Caki2 (cell line): ENCODE data around the gene CNFN. TPM values are rescaled to one million over a fixed set of nuclear protein-coding genes. Genes with fewer than 3 reads are reported as not detected.

ENCODE experiments used
- DNase-seq: peaks from one replicate; pipeline ENCODE4 v3.0.0-alpha.2; 2015; ENCODE audit warnings: low read depth
- in situ Hi-C: cut with HindIII; loops from 2 replicates; pipeline ENCODE4 v1.10.0; 2016; ENCODE audit warnings: low sequenced_read_pairs, low pct_unique_long_range_greater_than_20kb, mixed read lengths
- total RNA-seq: library from RNA; depleted of rRNA; stranded (reverse); fragments of >200 nt; shearing (Covaris generic); gene quantifications from 2 replicates; pipeline ENCODE4 v1.2.3, GENCODE V29; 2014; ENCODE audit warnings: low replicate concordance

CNFN gene
- total RNA-seq, 1 experiment from 2014 or later: not detected

- in situ Hi-C loops: no loop called here
- no peak for DNase-seq
Observed at GRCh38 chr19:42388851-42389489, 1.1 kb downstream of the CNFN start.

DNA sequence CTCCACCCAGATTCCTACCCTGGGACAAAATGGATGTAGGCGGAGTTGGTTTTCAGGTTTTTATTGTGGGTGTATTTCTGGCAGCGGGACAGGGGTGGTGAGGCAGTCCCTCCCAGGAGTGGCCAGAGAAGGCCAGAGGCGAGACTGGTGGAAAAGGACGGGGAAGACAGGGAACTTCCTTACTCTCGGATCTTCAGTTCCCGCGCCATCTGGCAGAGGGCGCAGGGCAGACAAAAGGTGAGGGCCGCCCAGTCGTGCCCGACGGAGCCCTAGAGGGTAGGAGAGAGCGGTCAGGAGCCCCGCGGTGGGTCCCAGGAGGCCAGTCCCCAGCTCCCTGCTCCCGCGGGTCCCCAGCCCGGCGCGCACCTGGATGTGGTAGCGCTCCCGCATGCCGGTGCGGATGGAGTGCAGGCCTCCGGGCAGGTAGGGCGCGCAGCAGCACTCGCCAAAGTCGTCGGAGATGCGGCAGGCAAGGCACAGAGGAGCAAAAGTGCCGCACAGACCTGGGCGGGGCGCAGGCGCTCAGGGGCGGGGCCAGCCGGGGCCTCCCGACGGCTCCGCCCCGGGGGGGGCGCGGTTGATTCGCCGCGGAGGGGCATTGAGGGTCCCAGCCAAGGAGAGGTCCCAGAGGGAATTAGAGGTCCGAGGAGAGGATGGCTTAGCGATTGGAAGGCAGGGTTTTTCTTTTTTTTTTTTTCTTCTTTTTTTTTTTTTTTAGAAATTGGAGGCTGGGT is 3.0 kb downstream of the CNFN start:
- DNase-seq: peak; percentile 91
- in situ Hi-C loops: no loop called here

- no peak for DNase-seq
- in situ Hi-C loops: no loop called here
Observed at GRCh38 chr19:42380155-42380554, 9.9 kb downstream of the CNFN start.

- in situ Hi-C loops: no loop called here
- DNase-seq: no peak
Observed at GRCh38 chr19:42378225-42379215, 11.6 kb downstream of the CNFN start.

GRCh38 chr19:42376177-42376555 is 13.9 kb downstream of the CNFN start:
- DNase-seq: no peak
- in situ Hi-C loops: no loop called here

GRCh38 chr19:42375415-42376176 is 14.5 kb downstream of the CNFN start:
- in situ Hi-C loops: no loop called here
- no peak for DNase-seq

DNA sequence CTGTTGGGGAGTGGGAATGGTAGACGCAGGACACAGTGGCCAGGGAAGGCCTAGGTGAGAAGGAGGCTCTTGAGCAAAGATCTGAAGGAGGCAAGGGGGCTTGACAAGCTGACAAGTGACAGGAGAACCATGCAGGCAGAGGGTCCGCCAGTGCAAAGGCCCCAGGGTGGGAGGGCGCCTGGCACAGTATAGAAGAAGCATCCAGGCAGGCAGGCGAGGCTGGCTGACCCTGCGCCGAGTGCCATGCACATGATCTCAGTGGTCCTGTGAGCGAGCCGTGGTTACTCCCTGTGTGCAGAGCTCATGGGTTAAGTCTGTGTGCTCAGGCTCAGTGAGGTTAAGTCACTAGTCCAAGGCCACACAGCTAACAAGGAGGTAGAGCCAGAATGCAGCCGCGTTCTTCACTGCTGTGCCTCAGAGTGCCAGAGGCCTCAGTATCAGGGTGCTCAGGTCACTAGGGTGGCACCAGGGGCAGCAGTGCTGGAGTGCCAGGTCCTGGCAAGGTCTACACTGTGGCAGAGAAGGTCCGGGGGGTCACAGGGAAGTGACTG is 15.2 kb downstream of the CNFN start:
- in situ Hi-C loops: no loop called here

GRCh38 chr19:42370626-42371175 is 19.4 kb downstream of the CNFN start:
- DNase-seq: no peak
- in situ Hi-C loops: no loop called here

More for the DNA sequence above, 15.2 kb downstream of the CNFN start:
- DNase-seq: no peak

DNA sequence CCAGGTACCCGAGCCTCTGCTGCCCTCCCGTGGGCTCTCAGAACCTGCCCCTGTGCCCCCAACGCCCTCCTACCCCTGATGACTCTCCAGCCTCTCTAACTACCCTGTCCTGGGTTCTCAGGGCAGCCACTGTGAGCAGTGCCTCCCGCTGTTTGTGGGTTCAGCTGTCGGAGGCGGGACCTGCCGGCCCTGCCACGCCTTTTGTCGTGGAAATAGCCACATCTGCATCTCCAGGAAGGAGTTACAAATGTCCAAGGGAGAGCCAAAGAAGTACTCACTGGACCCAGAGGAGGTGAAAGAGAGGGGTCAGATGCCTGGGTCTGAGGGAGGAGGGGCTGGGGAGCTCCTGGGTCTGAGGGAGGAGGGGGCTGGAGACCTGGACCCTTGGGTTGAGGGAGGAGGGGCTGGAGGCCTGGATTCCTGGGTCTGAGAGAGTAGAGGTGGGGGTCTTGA is 20.0 kb downstream of the CNFN start:
- in situ Hi-C loops: no loop called here
- no peak for DNase-seq

DNA sequence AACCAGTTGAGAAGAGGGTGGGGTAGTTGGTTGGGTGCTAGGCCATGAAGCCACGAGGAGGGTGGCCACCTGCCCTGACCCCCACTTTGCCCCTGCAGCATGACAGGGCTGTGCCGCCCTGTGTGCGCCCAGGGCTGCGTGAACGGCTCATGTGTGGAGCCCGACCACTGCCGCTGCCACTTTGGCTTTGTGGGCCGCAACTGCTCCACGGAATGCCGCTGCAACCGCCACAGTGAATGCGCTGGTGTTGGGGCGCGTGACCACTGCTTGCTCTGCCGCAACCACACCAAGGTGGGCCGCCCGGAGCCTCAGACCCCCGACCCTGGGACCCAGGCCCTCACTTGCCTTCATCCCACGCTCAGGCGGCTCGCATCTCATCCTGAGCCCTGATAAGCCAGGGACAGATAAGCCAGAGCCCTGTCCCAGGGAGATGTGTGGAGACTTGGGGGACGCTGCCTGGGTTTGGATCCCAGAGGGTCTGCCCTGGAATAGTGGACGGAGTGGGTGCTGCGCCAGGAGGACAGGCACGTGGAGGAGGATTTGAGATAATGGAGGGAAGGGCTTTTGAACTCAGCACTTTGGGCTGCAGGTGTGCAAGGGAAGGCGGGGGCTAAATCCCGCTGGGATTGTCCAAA is 20.5 kb downstream of the CNFN start:
- in situ Hi-C loops: no loop called here
- DNase-seq: no peak

DNA sequence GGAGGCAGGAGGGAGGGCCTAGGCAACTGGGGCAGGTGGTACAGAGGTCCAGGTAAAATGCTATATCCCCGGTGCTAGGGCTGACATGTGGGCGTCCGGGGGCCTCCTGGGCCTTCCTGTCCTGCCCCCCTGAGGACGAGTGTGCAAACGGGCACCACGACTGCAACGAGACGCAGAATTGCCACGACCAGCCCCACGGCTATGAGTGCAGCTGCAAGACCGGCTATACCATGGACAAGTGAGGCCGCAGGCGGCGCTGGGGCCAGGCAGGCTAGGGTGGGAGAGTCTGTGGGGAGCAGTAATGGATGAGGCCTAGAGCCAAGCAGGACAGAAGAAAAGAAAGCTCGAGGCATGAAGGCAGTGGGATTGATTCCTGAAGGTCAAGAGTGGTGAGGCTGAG is 21.3 kb downstream of the CNFN start:
- in situ Hi-C loops: no loop called here

GRCh38 chr19:42368360-42368759 is 21.7 kb downstream of the CNFN start:
- no peak for DNase-seq
- in situ Hi-C loops: no loop called here

More for the DNA sequence above, 21.3 kb downstream of the CNFN start:
- DNase-seq: no peak

DNA sequence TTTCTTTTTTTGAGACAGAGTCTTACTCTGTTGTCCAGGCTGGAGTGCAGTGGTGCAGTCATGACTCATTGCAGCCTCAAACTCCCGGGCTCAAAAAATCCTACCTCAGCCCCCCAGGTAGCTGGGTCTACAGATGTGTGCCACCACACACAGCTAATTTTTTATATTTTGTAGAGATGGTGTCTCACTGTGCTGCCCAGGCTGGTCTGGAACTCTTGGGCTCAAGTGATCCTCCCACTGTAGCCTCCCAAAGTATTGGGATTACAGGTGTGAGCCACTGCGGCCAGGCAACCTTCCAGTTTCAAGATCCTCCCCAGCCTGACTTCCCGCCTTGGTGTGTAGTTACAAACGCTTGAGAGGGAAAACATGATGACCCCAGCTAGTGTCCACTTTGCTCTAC is 22.2 kb downstream of the CNFN start:
- in situ Hi-C loops: no loop called here

DNA sequence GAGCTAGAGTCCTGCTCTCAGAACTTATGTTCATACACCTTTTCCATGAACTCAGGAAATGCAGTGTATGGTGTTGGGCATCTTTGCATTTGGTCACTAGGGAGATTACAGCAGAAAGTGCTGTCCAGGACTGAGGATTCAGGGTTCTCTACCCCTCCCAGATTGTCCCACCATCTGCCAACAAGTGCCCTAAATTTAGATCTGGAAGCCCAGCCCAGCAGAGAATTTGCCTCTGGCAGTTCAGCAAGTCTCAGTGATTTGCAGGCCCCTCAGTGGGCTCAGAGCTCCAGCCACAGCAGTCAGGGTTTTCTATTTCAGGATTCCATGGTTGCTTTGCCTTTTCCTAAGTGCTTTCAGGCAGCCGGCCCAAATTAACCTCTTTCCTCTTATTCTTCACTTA is 23.4 kb downstream of the CNFN start:
- in situ Hi-C loops: no loop called here
- DNase-seq: no peak

More for the DNA sequence above, 22.2 kb downstream of the CNFN start:
- no peak for DNase-seq

DNA sequence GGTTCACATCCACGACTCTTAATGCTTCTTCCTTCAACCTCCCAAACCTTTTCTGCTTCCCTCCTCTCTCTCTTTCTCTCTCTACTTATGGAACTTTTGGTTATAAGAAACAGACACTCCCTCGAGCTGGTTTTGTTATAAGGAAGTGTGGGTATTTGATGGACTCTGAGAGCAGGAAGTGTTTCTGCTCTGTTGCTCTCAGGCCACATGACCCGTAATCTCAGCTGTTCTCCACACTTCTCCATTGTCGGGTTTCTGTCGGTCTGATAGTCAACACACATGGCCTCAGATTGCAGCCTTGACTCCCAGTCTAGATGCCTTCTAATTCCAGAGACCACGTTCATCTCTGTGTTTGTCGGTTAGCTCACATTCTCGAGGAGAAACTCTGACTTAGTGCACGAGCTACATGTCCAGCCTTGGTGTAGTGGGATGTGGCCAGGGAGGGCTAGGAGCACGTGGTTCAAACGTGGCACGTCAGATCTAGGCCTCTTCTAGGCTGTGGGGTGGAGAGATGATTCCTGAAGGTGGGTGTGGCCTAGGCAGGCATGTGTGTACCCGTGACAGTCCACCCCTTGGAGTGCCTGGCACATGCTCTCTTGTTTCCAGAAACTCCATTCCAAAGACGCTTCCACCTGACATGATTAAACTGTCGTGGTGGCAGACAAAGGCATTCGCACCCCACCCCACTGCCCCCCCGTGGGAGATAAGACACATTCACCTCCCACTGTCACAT is 26.3 kb downstream of the CNFN start:
- in situ Hi-C loops: no loop called here
- no peak for DNase-seq

DNA sequence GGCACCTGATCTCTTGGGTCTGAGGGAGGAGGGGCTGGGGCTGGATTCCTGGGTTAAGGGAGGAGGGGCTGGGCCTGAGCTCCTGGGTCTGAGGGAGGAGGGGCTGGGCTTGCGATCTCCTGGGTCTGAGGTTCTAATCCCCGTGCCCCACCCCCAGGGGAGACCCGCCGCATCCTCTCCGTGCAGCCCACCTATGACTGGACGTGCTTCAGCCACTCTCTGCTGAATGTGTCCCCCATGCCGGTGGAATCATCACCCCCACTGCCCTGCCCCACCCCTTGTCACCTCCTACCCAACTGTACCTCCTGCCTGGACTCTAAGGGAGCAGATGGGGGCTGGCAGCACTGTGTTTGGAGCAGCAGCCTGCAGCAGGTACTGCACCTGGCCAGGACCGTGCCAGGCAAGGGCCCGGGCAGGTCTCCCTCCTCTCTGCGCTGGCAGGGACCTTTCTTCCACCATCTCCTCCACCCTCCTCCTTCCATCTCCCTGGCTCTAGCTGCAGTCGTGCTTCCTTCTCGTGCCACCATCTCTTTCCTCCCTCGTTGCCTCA is 27.1 kb downstream of the CNFN start:
- DNase-seq: no peak
- in situ Hi-C loops: no loop called here
